ENCODE measurements around the gene AKIRIN1. TPM values are rescaled to one million over a fixed set of nuclear protein-coding genes. Genes with fewer than 3 reads are reported as not detected.

The AKIRIN1 gene
- total RNA-seq, 4 donors from 2014 or later: 26.1 to 34.7 (median 30.4) TPM

- Histone ChIP-seq H3K27me3 (no peaks in the 10 kb centered on the region), H3K36me3 (no peaks in the 10 kb centered on the region), H3K9me3 (no peaks in the 10 kb centered on the region), H3K4me3 (no peak overlapping the region), H3K27ac (peak overlapping the region; percentile 86), H3K4me1 (peaks cover 13% of the 10 kb centered on the region)
- 31% methylated on average over 2 of the region's 2 CpGs for WGBS
- DNase-seq (ENCODE audit: low spot score in 2 of 2): no peak
- TF ChIP-seq EP300 (IDR thresholded peaks at IDR 0.05) (no peak), POLR2AphosphoS5 (IDR thresholded peaks at IDR 0.05) (no peak), POLR2A (IDR thresholded peaks at IDR 0.05) (no peak), CTCF (IDR thresholded peaks at IDR 0.05) (no peak)
Observed at GRCh38 chr1:38950553-38950952, 40.5 kb upstream of the AKIRIN1 start.

- WGBS: 25% methylated on average over 4 of the region's 4 CpGs
- DNase-seq (ENCODE audit: low spot score in 2 of 2): no peak
- H3K9me3 ChIP-seq: no peaks in the 10 kb centered on the region
- no peaks in the 10 kb centered on the region for H3K36me3 ChIP-seq
- no peak overlapping the region for H3K4me3 ChIP-seq
- peaks cover 13% of the 10 kb centered on the region for H3K4me1 ChIP-seq
- TF ChIP-seq POLR2AphosphoS5 (IDR thresholded peaks at IDR 0.05) (no peak), EP300 (IDR thresholded peaks at IDR 0.05) (no peak), POLR2A (IDR thresholded peaks at IDR 0.05) (no peak), CTCF (IDR thresholded peaks at IDR 0.05) (no peak)
- no peak overlapping the region for H3K27ac ChIP-seq
- H3K27me3 ChIP-seq: no peaks in the 10 kb centered on the region
Observed at GRCh38 chr1:38953433-38953860, 37.6 kb upstream of the AKIRIN1 start.

GRCh38 chr1:38958967-38959366 lies 32.1 kb upstream of the AKIRIN1 start:
- DNase-seq (ENCODE audit: low spot score in 2 of 2): no peak
- H3K27ac ChIP-seq: no peak overlapping the region
- peaks cover 6% of the 10 kb centered on the region for H3K4me1 ChIP-seq
- no peak overlapping the region for H3K4me3 ChIP-seq
- no peaks in the 10 kb centered on the region for H3K9me3 ChIP-seq
- no peak for TF ChIP-seq POLR2AphosphoS5 (IDR thresholded peaks at IDR 0.05)
- TF ChIP-seq EP300 (IDR thresholded peaks at IDR 0.05): no peak
- no peak for TF ChIP-seq CTCF (IDR thresholded peaks at IDR 0.05)
- no peak for TF ChIP-seq POLR2A (IDR thresholded peaks at IDR 0.05)
- H3K36me3 ChIP-seq: no peaks in the 10 kb centered on the region
- 51% methylated on average over 2 of the region's 2 CpGs for WGBS
- H3K27me3 ChIP-seq: no peaks in the 10 kb centered on the region

- 62% methylated on average over 3 of the region's 3 CpGs for WGBS
- Histone ChIP-seq H3K4me1 (peaks cover 6% of the 10 kb centered on the region), H3K27me3 (no peaks in the 10 kb centered on the region), H3K4me3 (no peak overlapping the region), H3K36me3 (no peaks in the 10 kb centered on the region), H3K27ac (no peak overlapping the region), H3K9me3 (no peaks in the 10 kb centered on the region)
- no peak for DNase-seq (ENCODE audit: low spot score in 2 of 2)
- TF ChIP-seq EP300 (IDR thresholded peaks at IDR 0.05) (no peak), POLR2AphosphoS5 (IDR thresholded peaks at IDR 0.05) (no peak), POLR2A (IDR thresholded peaks at IDR 0.05) (no peak), CTCF (IDR thresholded peaks at IDR 0.05) (no peak)
Observed at GRCh38 chr1:38962113-38962512, 29.0 kb upstream of the AKIRIN1 start.

GRCh38 chr1:38962560-38962959 lies 28.5 kb upstream of the AKIRIN1 start:
- Histone ChIP-seq H3K27me3 (no peaks in the 10 kb centered on the region), H3K4me3 (no peak overlapping the region), H3K36me3 (no peaks in the 10 kb centered on the region), H3K9me3 (no peaks in the 10 kb centered on the region), H3K4me1 (peaks cover 6% of the 10 kb centered on the region), H3K27ac (no peak overlapping the region)
- TF ChIP-seq POLR2AphosphoS5 (IDR thresholded peaks at IDR 0.05) (no peak), EP300 (IDR thresholded peaks at IDR 0.05) (no peak), POLR2A (IDR thresholded peaks at IDR 0.05) (no peak), CTCF (IDR thresholded peaks at IDR 0.05) (no peak)
- DNase-seq (ENCODE audit: low spot score in 2 of 2): no peak
- WGBS: 73% methylated on average over 7 of the region's 7 CpGs

Data from suprapubic skin (tissue), 4 donors.